GM21423 (cell line): Measurements from ENCODE around the gene PLD2.
A peak's percentile ranks its signal among the peaks of the same experiment; 100 is the strongest.
"Not testable (repeated sequence)": the region's sequence is repeated elsewhere in the genome, so short reads cannot be mapped to it uniquely, and the experiment has no call there.

ENCODE experiments used
- ATAC-seq: cut with Tn5 transposase; IDR thresholded peaks from one replicate; pipeline ENCODE4 v1.9.1; 2021; ENCODE audit warnings: mild to moderate bottlenecking, moderate library complexity; ENCODE audit not compliant: unreplicated experiment

PLD2 gene

GRCh38 chr17:4789951-4790704 lies 16.8 kb upstream of the PLD2 start:
- peak; percentile 66 for ATAC-seq

- no peak for ATAC-seq
Measured at GRCh38 chr17:4790705-4791088, 16.3 kb upstream of the PLD2 start.

- ATAC-seq: no peak
Measured at GRCh38 chr17:4795168-4795567, 11.8 kb upstream of the PLD2 start.

DNA sequence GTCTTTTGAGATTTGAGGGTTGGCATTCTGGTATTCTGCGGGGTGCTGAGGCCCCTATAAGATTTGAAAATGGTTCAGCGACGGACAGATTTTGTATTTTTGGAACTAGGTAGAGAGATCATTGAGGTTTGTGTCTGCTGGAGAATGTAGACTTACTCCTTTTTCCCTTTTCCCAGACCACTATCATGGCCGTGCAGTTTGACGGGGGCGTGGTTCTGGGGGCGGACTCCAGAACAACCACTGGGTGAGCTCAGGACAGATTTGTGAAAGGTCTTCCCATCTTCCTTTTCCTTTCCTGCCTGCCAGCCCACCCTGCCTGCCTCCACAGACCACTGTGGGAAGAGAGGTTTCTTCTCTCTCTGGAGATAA lies 10.4 kb upstream of the PLD2 start:
- ATAC-seq: no peak

DNA sequence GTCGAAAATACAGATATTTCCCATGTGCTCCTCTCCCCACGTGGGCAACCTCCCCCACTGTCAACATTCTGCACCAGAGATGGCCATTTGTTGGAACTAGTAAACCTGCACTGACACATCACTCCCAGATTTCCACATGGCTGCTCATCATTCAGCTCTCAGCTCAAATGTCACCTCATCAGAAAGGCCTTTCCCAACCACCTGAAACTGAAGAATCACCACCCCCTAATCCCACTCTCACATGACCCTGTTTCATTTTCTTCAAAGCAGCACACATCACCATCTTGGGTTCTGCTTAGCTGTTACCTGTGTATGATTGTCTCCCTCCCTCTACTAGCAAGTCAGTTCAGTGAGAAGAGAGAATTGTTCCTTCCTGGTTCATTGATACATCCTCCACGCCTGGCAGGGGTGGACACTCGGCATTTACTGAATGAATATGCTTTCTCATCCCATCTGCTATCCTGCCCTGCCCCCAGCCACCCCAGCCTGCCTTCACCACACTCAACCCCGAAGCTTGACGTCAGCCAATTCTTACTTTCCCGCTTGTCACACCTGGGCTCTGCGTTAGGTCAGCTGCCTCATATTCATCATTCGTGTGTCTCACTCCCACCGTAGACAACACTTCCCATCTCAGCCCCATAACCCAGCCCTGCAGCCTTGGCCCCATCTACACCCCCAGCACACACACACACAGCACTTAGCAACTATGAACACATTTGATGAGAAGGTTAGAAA lies 6.3 kb upstream of the PLD2 start:
- ATAC-seq: no peak

- no peak for ATAC-seq
Measured at GRCh38 chr17:4802228-4802627, 4.7 kb upstream of the PLD2 start, which contains the start of gene C17orf114. Gene C17orf114, minus strand, starts transcription at chr17:4802328.

DNA sequence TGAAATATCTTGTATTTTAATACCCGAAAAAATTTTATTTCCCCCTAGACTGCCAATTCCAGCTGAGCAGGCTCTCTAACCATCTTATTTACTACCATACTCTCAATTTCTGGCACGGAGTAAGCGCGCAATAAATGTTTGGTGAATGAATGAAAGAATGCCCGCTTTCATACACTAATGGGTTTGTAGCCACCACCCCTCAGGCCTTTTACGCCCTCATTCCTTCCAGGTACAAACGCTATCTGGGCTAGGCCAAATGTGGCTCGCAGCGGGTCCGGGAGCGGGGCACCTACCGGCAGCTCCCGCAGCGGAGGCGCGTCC lies 536 bp upstream of the PLD2 start:
- ATAC-seq: no peak

- no peak for ATAC-seq
Measured at GRCh38 chr17:4807605-4808377, 839 bp downstream of the PLD2 start.

DNA sequence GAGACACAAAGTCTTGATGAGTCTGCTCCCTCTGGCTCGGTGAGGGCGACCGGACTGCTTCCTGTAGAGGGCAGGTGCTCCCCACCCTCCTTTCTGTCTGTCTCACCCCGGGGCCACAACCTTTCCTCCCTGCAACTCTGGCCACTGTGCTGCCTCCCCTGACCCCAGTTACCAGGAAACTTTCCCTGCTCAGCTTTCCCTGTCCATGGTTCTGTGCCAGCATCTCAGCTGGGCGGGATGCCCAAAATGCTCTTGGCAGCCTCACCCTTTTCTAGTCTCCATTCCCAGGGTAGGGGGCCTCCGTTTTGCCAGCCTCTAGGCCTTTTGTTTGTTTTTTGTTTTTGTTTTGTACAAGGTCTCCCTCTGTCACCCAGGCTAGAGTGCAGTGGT lies 1.4 kb downstream of the PLD2 start:
- no peak for ATAC-seq

DNA sequence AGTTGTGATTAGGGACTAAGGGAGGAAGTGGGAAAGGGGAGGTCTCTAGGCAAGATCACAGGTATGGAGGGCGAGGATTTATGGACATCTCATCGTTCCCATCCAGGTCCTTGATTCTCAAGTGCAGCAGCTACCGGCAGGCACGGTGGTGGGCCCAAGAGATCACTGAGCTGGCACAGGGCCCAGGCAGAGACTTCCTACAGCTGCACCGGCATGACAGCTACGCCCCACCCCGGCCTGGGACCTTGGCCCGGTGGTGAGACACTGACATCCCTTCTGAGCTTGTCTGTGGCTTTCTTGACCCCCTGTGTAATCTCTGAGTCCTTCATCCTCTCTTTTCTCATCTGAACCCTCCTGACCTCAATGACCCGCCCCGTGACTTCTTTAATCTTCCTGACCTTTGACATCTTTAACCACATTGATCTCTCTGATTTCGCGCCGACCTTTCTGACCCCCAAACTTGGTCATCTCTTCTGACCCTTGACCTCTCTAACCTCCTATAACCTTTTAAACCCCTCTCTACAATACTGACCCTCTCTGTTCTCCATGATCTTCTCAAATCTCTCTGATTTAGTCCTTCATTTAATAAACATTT lies 3.8 kb downstream of the PLD2 start:
- no peak for ATAC-seq

DNA sequence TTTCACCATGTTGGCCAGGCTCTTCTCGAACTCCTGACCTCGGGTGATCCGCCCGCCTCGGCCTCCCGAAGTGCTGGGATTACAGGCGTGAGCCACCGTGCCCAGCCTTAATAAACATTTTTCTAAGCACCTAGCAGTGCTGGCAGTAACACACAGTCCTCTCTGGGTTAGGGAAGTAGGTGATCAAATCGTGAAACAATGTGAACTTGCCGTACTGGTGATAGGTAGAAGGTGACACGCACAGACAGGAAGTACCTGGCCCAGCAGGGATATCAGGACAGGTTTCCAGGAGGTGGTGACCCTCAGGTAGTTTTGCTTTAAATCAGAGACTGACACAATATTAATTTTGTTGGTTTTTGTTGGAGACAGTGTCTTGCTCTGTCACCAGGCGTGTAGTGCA lies 4.5 kb downstream of the PLD2 start:
- no peak for ATAC-seq

GRCh38 chr17:4812690-4813089 lies 5.7 kb downstream of the PLD2 start:
- no peak for ATAC-seq

- ATAC-seq: no peak
Measured at GRCh38 chr17:4815043-4815675, 8.2 kb downstream of the PLD2 start.

DNA sequence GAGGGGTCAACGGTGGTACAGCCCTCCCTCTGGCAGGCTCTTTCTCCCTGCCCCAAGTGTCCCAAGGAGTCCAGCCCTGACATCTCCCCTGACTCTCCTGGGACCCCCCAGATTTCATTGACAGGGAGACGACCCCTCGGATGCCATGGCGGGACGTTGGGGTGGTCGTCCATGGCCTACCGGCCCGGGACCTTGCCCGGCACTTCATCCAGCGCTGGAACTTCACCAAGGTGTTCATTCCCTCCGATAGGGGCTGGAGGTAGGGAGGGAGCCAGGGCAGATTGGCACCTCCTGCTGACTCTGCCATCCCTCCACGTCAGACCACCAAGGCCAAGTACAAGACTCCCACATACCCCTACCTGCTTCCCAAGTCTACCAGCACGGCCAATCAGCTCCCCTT lies 9.9 kb downstream of the PLD2 start:
- ATAC-seq: no peak

- ATAC-seq: no peak
Measured at GRCh38 chr17:4818276-4818675, 11.3 kb downstream of the PLD2 start.

- ATAC-seq: no peak
Measured at GRCh38 chr17:4822835-4823234, 15.9 kb downstream of the PLD2 start.

GRCh38 chr17:4823373-4824089 lies 16.6 kb downstream of the PLD2 start:
- ATAC-seq: no peak

DNA sequence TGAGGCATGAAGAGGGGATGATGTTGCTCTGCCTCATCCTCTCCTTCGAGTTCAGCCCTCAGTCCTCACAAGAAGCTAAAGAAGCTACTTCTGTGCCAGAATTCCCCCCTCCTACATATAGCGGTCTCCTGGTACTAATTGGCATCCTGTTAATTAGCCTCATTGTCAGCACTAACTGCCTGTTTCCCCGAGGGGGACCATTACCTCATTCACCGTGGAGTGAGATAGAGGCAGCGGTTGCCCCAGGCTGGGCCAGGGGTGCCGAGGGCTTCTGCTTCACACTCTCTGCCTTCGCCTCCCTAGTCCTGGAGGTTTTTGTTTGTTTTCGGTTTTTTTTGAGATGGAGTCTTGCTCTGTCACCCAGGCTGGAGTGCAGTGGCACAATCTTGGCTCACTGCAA lies 20.4 kb downstream of the PLD2 start:
- ATAC-seq: no peak

GRCh38 chr17:4832829-4833177 lies 25.9 kb downstream of the PLD2 start:
- not testable (repeated sequence) for ATAC-seq

GRCh38 chr17:4833178-4833940 lies 26.4 kb downstream of the PLD2 start, which contains the start of gene MINK1:
Gene MINK1, plus strand, starts transcription at chr17:4833340. Its CDS starts 244 bp downstream, at chr17:4833584.
- peak; percentile 89 for ATAC-seq
